HG03469 (cell line): ENCODE measurements around the gene ICAM2.

ENCODE experiments used
- ATAC-seq: cut with Tn5 transposase; IDR thresholded peaks from one replicate; pipeline ENCODE4 v1.9.1; 2021; ENCODE audit warnings: mild to moderate bottlenecking, moderate library complexity, moderate number of reproducible peaks; ENCODE audit not compliant: unreplicated experiment

The ICAM2 gene

GRCh38 chr17:63978272-63979200 is 41.9 kb downstream of the ICAM2 start:
- no peak for ATAC-seq

DNA sequence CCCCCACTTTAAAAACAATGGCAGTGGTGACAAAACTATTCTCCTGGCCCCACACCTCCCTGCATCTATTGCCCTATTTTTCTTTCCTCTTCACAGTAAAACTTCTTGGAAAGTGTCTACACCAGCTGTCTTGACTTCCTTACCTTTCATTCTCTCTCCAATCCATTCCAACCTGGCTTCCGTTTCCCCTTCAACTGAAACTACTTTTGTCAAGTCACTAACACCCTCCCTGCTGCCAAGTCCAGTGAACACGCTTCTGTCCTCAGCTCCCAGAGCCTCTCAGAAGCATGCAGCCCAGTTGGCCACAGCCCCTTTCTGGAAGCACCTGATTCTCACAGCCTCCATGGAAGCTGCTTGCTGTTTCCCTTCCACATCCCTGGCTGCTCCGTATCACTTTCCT is 43.7 kb downstream of the ICAM2 start:
- no peak for ATAC-seq

- no peak for ATAC-seq
Measured at GRCh38 chr17:63975541-63976092, 44.8 kb downstream of the ICAM2 start.

DNA sequence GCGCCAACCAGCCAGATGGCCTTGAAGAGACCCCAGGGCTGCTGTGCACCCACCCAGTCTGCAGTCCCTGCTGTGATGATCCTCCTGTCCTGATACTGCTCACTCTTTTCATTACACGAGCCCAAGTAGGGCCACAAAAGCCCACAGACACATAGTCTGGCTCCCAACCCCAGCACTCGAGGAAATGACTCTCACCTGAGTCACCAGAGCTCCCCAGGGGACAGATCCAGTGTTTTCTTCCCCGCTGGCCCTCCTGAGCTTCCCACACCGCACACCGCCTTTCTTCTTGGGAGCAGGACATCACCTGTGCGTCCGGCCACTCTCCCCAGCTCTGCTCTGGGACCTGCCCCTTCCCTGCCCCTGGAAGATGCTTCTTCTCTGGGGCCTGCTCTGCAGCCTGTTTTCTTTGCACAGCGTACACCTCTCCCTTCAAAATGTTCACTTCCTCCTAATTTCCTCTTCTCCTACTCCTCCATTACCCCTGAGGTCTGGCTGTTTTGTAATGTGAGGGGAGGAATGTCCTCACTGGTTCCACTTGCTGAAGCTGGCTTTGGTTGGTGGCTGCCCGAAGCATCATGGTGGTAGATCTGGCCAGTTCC is 45.7 kb downstream of the ICAM2 start:
- ATAC-seq: no peak

GRCh38 chr17:63973930-63974593 is 46.4 kb downstream of the ICAM2 start:
- ATAC-seq: no peak

- no peak for ATAC-seq
Measured at GRCh38 chr17:63973247-63973646, 47.2 kb downstream of the ICAM2 start.

DNA sequence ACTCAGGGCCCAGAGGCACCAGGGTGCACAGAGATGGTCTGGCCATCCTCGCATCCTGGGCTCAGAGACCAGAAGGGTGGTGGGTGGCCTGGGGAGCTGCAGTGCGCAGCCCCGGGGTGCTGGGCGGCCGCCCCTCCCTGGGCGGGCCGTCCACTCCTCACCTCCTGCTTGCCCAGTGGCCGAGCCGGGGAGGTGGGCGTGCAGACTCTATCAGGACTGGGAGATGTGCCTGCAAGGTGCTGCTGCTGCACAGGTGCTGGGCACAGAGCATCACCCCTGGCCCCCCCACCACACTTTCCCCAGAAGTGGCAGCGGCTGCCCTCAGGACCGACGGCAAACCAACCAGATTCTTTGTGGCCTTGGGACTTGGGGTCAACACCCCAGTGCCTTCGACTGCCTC is 47.6 kb downstream of the ICAM2 start, which contains the start of gene SCN4A:
Gene SCN4A, minus strand, starts transcription at position 123 of the 400 bp plus-strand sequence. Its CDS starts 77 bp downstream, at position 46.
- no peak for ATAC-seq

DNA sequence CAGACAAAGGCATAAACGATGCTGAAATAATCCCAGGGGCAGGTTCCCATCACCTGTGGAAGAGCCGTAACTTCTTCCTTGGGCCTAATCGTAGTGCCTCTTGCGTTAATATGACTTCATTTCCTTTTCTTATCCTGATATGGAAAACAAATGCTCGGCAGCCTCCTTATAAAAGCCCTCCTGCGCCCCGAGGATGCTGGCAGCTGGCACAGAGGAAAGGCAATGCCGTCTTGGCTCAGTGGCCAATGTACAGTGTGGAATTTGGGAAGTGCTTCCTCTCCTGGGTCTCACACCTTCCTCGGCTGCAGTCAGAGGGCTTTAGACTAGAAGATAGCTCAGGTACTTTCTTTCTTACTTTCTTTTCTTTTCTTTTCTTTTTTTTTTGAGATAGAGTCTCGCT is 51.2 kb downstream of the ICAM2 start:
- ATAC-seq: no peak

DNA sequence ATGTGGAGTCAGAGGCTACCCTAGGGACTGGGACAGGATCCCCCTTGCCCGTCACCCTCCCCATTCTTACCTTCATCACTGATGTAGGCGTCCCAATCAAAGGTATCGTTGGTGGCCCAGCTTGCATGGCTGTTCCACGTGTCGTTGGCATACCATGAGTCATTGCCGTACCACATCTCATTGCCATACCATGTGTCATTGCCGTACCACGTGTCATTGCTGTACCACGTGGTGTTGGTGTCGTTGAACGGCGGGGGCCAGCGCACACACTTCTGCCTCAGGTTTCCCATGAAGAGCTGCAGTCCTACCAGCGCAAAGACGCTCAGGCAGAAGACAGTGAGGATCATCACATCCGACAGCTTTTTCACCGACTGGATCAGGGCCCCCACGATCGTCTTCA is 52.5 kb downstream of the ICAM2 start:
- no peak for ATAC-seq

DNA sequence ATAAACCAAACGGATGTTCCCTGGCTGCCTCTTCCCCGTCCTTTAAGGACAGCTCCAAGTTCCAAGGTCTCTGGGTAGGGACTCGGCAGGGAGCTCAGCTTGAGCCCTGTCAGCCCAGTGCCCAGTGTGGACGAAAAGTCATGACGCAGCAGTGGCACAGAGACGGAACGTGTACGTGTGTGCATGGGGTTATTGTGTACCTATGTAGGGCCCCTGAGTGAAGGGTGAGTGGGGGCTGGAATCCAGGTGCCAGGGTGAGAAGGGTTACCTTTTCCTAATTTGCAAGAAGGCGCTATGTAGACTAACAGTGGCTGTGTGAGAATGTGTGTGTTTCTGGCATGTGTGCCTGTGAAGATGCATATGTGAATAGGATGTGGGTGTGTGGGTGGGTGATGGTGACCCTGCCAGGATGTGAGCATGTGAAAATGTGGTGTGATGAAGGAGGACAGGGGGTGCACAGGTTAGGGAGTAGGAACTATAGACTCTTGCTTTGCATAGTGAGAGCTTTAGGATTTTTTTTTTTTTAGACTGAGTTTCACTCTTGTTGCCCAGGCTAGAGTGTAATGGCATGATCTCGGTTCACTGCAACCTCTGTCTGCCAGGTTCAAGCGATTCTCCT is 53.7 kb downstream of the ICAM2 start:
- no peak for ATAC-seq

DNA sequence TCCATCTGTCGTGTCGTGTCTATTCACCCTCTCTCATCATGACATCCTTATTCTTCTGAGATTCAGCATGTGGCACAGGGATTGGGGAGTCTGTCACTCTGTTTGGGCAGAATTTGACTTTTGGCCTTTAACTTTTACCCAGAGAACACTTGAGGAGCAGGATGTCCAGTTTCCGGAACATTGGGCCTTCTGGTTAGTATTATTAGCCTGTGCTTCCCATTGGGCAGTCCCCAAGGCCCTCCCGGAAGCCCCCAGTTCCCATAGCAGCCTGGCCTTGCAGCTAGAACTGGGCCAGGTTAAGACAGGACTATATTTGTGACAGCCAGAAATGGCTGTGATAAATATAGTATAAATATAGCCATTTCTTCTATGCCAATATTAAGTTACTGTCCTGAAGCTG is 57.3 kb downstream of the ICAM2 start:
- ATAC-seq: no peak

- ATAC-seq: no peak
Measured at GRCh38 chr17:63962298-63962744, 58.1 kb downstream of the ICAM2 start.

GRCh38 chr17:63961355-63962212 is 58.8 kb downstream of the ICAM2 start:
- ATAC-seq: no peak

DNA sequence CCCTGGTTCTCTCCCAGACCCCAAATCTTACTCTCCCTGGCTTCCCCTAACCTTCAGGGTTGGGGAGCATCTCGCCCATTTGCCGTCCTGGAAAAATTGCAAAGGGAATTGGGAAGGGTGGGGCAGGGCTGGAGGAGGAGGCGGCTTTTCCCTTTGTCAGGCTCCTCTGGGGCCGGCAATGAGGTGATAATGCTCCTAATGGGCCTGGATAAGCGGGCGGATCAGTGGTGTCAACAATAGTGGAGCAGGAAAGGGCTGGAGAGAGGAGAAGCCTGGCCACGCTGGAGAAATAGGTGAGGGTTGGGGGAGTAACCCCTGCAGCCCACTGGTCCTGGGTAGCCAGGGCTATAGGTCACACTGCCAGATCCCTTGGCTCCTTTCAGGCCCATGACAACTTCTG is 60.0 kb downstream of the ICAM2 start:
- ATAC-seq: no peak

DNA sequence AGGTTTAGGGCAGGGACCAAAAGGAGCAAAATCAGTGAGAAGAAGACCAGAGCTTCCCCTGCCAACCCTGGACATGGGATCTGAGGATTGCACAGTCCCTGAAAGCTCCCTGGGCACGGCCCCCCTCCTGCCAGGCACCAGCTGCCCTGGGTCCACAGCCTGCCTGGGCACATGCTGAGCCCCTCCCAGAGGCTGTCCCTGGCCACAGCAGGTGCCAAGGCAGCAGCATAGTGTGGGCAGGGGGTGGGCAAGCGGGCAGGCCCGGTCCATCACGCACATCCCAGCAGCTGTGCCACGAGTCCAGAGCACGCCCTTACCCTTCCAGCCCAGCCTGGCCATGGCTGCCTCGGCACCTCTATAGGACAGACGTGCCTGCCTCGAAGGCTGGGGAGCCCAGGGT is 60.4 kb downstream of the ICAM2 start:
- no peak for ATAC-seq

DNA sequence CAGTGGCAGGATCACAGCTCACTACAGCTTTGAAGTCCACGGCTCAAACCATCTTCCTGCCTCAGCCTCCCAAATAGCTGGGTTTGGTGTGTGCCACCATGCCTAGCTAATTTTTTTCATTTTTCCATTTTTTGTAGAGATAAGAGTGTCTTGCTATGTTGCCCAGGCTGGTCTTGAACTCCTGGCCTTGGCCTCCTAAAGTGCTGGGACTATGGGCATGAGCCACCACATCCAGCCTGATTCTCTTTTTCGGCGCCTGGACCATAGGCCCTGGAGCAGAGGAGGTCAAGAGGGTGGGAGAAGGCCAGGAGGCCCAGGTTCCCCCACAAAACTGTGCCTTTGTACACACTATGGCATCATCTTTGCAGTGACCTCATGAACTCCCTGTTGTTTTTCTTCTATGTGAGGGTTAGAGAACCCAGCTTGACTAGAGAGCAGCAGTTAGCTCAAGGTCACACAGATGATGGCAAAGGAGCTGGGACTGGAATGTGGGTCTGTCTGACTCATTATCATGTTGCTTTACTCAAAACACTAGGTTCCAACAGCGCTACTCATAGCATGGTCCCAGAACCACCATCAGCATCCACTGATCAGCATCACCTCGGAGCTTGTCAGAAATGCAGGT is 64.0 kb downstream of the ICAM2 start:
- ATAC-seq: no peak

DNA sequence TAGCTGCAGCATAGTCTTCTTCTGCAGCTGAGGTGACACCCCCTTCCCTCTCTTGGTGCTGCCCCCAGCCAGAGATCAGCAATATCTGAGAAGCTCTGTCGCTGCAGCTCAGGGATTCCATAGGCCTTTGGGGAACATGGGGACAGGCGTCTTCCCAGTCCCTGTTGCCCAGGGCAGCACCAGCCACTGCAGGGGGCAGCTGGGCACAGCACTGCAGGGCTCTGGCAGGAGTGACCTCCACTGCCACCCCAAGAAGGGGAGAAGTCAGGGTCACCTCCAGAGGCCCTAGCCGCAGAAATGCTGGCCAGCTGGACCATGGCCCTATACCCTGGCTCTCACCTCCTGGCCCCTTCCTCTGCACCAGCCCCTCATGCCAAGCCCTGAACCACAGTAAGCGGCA is 64.6 kb downstream of the ICAM2 start:
- no peak for ATAC-seq

DNA sequence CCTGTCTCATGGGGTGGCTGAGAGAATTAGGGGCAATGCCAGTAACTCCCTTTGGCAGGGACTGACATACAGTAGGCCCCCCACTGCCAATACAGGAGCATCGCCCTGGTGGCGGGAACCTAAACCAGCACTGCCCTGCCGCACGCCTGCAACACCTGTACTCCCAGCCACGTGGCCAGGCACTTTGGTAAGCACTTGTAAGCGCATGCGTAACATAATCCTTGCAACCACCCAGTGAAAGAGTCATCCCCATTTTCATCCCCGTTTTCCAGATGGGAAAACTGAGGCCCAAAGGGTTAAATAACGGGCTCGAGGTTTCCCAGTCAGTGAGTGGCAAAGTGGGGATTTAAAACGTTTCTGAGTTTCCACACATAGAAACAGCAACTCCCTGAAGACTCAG is 65.2 kb downstream of the ICAM2 start:
- no peak for ATAC-seq

GRCh38 chr17:63954402-63955063 is 65.9 kb downstream of the ICAM2 start:
- ATAC-seq: no peak
